HG02642 (cell line): ENCODE data around the gene MAGI2.

Experiments used
- ATAC-seq: cut with Tn5 transposase; IDR thresholded peaks from one replicate; pipeline ENCODE4 v1.9.1; 2021; ENCODE audit warnings: mild to moderate bottlenecking; ENCODE audit not compliant: unreplicated experiment, poor library complexity

The MAGI2 gene

GRCh38 chr7:78055599-78055998 lies 1397.9 kb downstream of the MAGI2 start:
- no peak for ATAC-seq

DNA sequence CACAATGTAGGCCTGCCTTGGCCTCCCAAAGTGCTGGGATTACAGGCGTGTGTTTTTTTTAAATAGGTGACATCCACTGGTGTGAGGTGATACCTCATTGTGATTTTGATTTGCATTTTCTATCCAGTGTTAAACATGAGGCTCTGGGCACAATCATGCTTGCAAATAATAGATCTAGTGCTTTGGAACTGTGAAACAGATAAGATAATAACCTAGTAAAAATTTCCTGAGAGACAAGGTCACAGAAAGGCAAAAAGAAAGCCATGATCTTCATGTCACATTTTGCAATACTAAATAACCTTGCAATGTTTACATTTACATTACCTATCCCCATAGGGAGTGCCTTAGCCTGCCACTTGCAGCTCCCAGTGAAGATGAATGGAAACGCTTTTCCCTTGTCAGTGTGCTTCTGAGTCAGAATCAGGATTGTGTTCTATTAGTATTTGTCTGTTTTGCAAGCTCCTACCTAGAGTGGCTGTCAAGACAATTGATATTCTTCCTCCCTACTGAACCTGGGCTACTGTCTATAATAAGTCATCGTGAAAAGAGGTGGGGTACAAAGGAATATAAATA lies 1398.4 kb downstream of the MAGI2 start:
- no peak for ATAC-seq

DNA sequence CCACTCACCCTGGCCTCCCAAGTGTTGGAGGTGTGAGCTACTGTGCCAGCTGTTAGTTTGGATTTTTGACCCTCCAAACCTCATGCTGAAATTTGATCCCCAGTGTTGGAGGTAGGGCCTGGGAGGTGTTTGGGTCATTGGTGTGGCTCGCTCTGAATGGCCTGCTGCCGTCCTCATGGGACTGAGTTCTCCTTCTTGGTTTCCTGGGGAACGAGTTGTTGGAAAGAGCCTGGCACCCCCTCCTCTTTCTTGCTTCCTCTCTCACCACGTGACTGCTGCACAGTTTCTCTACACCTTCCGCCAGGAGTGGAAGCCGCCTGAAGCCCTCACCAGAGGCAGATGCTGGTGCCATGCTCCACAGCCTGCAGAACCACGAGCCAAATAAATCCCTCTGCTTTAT lies 1401.4 kb downstream of the MAGI2 start:
- ATAC-seq, result no peak

DNA sequence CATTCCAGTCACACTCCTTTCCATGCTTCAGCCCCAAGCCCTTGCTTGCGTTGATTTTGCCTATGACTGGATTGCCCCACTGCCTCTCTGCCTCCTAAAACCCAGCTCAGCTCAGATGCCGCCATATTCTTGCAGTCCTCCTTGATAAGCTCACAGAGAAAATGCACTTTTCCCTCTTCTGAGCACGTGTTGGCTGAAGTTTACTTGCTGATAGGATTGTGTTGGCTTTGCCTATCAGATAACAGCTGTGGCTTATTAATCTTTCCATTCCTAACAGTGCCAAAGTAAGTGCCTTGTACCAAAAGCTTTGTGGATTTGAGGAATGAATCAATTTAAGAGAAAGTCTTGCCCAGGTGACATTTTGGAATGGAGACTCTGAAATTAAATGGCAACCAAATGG lies 1405.7 kb downstream of the MAGI2 start:
- ATAC-seq, result no peak

- ATAC-seq, result no peak
Observed at GRCh38 chr7:78043159-78043558, 1410.3 kb downstream of the MAGI2 start.

DNA sequence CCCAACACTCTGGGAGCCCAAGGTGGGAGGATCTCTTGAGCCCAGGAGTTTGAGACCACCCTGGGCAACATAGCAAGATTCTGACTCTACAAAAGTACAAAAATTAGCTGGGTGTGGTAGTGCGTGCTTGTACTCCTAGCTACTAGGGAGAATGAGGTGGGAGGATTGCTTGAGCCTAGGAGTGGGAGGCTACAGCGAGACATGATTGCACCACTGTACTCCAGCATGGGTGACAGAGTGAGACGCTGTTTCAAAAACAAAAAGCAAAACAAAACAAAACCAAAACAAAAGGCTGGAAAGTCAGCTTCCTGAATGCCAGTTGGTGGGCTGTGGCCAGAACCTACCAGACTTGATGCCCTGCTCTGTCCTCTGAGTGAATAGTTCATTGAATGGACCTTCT lies 1412.0 kb downstream of the MAGI2 start:
- no peak for ATAC-seq

- peak; percentile 89 for ATAC-seq
Observed at GRCh38 chr7:78039790-78040776, 1413.4 kb downstream of the MAGI2 start.

GRCh38 chr7:78038465-78039080 lies 1414.9 kb downstream of the MAGI2 start:
- ATAC-seq, result no peak

GRCh38 chr7:78037603-78038002 lies 1415.9 kb downstream of the MAGI2 start:
- no peak for ATAC-seq

DNA sequence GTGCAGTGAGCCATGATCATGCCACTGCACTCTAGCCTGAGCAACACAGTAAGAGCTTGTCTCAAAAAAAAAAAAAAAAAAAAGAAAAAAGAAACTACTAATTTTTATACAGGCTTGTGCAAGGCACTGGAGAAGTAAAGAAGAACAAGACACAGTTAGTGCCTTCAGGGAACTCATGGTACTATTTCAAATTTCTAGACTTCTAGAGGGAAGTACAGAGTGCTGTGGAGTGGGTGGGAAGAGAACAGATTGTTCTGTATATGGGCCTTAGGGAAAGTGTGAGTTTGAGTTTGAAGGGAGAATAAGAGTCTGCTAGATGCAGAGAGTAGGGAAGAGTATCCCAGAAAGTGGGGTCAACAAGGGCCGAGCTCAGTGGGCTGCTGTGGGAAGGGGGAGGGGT lies 1420.1 kb downstream of the MAGI2 start:
- no peak for ATAC-seq

DNA sequence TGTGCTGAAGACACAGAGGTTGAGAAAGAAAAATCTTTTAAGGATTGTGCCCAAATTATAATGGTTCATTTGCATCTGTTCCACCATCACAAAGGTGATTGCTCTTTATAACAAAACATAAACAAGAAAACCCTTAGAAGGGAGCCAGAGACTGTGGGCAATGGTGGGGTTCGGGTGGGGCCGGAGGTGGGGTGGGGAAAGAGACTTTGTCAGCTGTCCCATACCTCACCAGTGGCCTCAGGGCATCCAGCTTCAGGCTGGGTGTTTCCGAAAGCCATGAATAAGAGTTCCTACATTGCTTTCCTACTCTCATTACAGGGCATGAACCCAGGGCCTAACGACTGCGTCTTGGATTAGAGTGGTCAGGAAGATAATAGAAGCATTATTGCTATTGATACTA lies 1427.0 kb downstream of the MAGI2 start:
- no peak for ATAC-seq

GRCh38 chr7:78024591-78024990 lies 1428.9 kb downstream of the MAGI2 start:
- no peak for ATAC-seq

DNA sequence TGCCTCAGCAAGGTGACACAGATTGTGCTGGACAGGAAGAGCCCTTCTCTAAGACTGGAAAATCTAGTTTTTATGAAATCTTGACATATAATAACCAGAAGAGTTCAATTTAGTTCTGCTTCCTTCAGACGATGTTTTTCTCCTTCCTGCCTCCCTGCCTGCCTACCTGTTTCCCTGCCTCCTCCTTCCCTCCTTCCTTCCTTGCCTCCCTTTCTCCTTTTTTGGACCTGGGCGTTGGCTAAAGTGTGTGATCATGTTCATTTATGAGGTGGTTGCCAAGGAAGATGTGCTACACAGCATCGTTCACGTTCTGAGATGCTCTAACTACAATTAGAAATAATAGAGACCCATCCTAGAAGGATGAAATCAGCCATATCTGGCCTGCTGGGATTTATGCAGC lies 1430.3 kb downstream of the MAGI2 start:
- no peak for ATAC-seq

DNA sequence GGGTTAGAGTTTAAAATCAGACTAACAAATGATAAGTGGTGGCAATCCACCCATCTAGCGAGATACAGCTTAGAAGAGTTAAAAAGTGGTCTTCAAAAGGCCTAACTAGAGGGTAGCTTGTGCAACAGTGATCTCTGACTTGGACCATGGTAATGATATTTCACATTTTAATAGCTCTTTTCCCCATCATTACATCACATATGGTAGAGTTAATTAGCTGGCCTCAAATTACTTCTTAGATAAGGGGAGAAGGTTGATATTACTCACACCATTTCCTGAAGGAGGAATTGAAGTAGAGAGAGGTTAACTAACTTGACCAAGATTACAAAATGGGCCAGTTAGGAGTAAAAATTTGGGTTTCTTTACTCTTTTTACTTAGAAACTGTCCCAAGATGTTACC lies 1431.3 kb downstream of the MAGI2 start:
- ATAC-seq, result no peak

GRCh38 chr7:78020874-78021249 lies 1432.6 kb downstream of the MAGI2 start:
- no peak for ATAC-seq

- ATAC-seq, result peak; percentile 37
Observed at GRCh38 chr7:78020136-78020873, 1433.2 kb downstream of the MAGI2 start.

DNA sequence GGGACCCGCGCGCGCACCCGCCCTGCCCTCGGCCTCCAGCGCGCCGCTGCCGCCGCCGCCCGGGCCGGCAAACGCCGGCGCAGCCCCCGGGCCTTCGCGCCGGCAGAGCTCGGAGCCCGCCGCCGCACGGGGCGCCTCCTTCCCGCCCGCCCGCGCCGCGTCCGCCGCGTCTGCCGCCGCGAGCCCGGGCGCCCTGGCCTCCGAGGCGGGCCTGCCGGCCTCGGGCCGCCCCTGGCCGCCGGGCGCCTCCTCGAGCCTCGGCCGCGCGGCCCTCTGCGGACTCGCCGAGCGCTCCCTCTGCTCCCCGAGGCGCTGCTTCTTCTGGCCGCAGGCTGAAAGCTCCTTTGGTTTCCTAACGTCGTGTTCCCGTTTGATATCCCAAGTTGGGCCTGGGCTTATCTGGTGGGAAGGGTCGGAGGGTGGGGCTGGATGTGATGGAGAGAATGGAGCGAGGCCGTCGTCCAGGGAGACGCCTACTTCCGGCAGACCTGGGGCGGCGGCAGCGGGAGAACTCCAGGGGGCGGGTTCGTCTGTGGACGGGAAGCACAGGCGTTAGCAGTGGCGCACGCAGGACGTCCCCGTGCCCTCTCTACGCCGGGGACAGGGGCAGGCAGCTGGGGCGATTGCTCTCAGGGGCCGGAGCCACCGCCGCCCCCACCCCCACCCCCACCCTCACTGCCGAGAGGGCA lies 1433.9 kb downstream of the MAGI2 start:
- ATAC-seq, result peak; percentile 88

- peak; percentile 27 for ATAC-seq
Observed at GRCh38 chr7:78018641-78019446, 1434.6 kb downstream of the MAGI2 start.

GRCh38 chr7:78017591-78018100 lies 1435.8 kb downstream of the MAGI2 start:
- no peak for ATAC-seq
